ENCODE measurements around the gene FANK1.
"Not testable (repeated sequence)": the region's sequence is repeated elsewhere in the genome, so short reads cannot be mapped to it uniquely, and the experiment has no call there.

Gene FANK1

DNA sequence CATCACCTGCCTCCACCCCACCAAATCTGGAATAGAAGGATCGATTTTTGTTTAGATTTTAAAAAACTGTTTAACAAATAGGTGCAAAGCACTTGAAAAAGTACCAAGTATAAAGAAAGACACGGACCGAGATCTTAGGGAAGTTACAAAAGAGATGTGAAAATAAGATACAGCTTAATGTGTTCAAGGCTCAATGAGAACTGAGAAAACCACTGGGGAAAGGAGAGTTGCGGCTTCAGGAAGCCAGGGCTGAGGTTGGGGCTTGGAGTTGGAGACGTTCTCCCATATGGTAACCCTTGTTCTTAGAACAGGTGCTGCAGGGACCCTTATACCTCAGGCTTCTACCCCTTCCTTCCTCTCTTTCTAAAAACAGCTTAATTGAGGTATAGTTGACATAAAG, 140.2 kb downstream of the FANK1 start:
- no peak for DNase-seq

DNA sequence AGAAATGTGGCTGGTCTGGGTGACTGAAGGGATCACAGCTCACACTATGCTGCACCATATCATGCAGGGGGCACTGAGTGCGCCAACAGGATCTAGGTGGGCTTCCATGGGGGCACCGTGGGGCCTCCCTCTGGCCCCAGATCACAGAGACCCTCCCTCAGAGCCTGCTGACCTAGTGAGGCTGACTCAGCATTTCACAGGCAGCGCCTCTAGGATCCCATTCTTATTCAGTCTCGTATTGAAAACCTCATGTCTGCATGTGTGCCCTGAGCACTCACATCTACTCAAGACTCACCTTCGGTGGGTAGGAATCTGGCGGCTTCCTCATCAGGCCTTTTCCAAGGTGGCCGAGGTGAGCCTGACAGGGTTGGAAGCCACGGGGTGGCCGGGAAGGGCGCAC, 141.6 kb downstream of the FANK1 start:
- DNase-seq: no peak

DNA sequence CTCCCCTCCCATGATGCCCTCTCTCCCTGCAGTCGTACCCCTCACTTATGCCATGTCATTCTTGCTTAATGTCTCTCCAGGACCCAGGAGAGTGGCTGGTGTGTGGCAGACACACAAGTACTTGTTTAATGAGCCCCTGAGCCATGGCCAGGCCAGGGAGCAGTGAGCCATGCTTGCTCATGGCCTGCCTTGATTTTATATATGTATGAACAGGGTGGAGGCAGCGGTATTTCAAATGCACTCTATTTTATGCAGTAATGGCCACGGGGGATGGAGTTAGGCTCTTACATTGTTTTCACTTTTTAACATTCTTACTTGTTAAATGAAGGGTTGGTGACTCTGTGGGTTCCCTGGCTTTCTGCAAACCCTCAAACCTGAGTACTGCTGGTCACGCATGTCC, 144.8 kb downstream of the FANK1 start:
- no peak for DNase-seq

DNA sequence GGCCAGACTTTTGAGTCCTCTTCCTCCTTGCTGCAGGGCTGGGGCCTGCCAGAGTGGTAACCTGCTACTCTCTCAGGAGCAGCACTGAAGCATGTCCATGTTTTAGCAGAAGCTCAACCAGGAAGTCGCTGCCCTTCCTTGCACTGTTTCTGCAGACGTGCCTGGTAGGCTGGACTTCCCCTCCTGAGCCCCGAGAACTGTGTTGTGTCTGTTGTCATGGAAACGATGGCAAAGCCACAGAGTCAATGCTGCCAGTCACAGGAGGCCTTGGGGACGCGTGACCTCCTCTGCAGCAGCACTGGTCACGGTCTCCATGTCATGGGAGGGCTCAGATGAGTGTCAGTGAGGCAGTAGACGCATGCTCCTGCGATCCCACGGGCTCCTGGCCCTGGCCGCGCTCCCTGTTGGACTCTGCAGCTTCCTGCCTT, 145.5 kb downstream of the FANK1 start:
- DNase-seq: peak; percentile 94

- DNase-seq: no peak
These were observed 146.0 kb downstream of the FANK1 start for GRCh38 chr10:126042354-126042753.

DNA sequence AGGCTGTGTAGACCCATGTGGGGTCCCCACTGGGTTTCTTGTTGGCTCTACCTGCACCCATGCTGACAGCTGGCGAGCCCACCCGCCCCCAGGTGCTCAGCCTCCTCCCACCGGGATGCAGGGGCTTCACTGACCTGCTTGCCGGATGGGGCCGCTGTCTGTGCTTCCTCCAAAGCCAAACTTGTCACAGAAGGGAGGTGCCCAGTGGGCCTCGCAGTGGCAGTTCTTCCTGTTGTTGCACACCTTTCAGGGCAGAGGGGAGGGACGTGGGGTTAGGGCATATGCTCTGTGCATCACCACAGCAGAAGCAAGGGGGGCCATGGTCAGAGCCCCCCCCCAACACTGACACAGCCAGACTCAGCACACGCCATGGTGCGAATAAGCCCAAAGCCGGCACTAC, 146.5 kb downstream of the FANK1 start:
- no peak for DNase-seq

- no peak for DNase-seq
These were observed 147.0 kb downstream of the FANK1 start for GRCh38 chr10:126043389-126043788.

DNA sequence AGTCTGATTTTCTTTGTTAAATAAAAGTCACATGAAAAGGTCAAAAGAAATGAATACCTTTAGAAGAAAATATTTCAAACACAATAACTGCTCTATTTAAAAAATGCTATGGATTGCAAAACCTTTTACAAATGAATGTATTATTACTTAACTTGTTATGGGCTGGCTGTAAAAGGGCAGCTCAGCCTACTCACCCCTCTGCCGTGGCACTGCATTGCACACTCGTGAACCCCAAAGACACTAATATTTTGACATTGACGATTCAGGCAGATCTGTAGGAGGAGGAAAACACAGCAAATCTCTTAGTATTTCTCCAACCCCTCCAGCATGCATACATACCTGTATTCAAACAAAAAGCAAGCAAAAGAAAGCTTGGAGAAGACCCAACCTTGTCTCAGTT, 149.5 kb downstream of the FANK1 start:
- DNase-seq: no peak

GRCh38 chr10:126046831-126047230, 150.5 kb downstream of the FANK1 start:
- no peak for DNase-seq

- not testable (repeated sequence) for DNase-seq
These were observed 151.4 kb downstream of the FANK1 start for GRCh38 chr10:126047749-126048148.

GRCh38 chr10:126049759-126050700, 153.7 kb downstream of the FANK1 start:
- no peak for DNase-seq

DNA sequence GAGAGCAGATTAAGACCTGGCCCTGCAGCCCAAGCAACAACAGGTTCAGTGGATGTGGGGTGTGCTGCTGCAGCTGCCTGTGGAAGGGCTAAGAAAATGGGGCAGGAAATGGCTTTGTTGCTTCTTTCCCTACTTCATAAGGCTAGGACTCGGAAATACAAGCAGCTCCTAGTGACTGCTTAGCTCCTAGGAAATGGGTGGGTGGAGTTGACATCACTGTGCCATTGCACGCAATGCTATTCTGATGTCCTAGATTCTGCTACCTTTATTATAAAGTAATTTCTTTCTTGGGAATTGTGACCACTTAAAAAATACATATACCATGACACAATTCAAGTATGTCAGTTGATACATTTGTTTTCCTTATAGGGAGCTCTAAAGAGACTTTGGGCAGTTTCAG, 155.8 kb downstream of the FANK1 start:
- no peak for DNase-seq

DNA sequence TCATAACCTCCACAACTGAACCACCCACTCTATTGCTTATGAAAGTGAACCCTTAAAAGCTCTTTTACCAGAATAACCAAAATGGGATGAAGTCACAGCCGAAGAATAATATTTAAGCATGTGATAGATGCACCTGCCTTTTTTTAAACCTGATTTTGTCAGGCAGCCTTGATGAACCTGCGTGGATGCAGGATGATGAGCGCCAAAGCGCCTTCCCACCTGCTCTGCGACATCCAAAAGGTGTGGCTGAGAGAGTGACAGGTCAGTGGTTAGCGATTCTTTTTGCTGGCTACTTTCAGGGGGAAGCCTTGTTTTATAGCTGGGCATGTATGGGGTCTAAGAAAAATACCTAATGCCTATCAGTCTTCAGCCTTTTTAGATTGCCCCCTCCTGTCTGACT, 157.8 kb downstream of the FANK1 start:
- no peak for DNase-seq

- no peak for DNase-seq
These were observed 161.1 kb downstream of the FANK1 start for GRCh38 chr10:126057494-126057893.

GRCh38 chr10:126058104-126058503, 161.7 kb downstream of the FANK1 start:
- DNase-seq: no peak

GRCh38 chr10:126058507-126058906, 162.1 kb downstream of the FANK1 start:
- DNase-seq: no peak

Measured in OCI-M1 (cell line).